Stimulated activated CD8-positive, alpha-beta memory T cell treated with anti-CD3 and anti-CD28 coated beads, Interleukin-7, amount 100 ng/mL, for 4 hours (primary cell): ENCODE results near the gene NID1.
"Not testable (repeated sequence)": the region's sequence is repeated elsewhere in the genome, so short reads cannot be mapped to it uniquely, and the experiment has no call there.

Experiments used
- DNase-seq, 2 donors: peaks; one replicate each; pipeline ENCODE4 v3.0.0-alpha.2; 2020; ENCODE audit warnings: low read depth in 2 of 2

NID1 gene

DNA sequence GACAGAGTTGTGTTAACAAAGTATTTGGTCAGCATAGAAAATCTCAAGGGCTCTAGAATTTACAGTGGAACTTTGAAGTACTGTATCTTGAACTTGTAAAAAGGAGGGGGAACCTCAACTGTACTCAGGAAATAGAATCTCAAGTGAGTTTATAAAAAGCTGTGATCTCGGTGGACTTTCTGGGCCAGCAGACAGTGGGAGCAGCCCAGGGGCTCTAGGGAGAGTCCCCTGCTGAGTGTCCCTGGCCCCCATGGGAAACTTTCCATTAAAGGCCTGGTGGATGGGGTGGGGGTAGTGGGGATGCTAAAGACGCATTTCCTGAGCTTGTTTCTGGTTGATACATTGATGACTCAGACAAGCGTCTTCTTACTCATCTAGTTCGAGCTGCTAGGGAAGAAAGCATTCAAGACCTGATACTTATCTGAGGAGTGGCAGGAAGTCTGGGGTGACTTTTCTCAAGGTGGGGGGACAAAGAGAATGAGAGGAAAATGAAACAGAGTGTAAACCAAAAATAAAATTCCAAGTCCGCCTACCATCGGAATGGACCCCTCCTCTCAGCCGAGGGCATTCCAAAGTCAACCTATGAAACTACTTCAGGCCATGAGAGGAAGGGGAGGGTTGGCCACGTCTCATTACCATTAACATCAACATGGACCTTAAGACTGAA is 65.5 kb downstream of the NID1 start:
- DNase-seq = peak; percentile 50 to 73

DNA sequence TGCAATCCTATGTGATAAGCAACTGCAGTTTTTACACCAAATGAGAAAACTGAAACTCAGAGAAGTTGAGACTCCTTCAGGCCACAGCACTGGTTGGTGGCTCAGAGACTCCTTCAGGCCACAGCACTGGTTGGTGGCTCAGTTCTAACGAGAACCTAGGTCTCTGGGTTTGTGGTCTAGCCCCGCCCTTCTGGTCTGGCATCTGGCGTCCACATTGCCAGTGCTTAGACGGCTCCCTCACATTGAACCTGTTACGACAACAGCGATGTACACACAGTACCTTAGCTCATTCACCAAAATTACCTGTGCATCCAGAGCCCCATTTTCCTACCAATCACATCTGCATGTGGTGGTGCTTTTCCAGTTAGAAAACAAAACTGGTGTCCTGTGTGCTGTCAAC is 66.1 kb downstream of the NID1 start:
- DNase-seq = peak in 1 of 2 donors; percentile 13

DNA sequence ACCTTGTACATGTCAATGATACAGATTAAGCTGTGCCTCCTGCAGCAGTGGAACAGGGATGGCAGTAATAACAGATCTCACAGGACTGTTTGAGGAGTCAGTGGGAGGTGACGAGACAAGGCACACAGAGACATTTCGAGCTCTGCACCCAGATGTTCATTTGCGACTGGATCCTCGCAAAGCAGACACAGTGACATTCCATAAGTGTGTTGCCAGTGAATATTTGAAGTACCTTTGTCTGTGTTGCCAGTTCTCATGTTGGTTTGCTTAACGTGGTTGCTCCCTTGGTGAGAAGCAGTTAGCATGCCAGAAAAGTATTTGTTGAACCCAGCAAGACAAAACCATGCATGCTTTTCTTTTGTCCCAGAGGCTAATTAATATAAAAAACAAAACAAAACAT is 67.0 kb downstream of the NID1 start:
- no peak for DNase-seq

DNA sequence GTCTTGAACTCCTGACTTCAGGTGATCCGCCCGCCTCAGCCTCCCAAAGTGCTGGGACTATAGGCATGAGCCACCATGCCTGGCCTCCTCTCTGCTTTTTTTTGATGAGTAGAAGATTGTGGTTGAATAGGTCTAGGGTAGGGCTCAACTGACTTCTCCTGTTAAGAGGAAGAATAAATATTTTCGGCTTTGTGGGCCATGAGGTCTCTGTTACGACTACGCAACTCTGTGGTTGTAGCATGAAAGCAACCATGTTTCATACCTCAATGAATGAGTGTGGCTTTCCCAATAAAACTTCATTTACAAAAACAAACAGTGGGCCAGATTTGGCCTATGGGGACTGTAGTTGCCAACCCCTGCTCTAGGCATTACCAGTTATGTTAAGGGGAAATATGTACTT is 67.8 kb downstream of the NID1 start:
- DNase-seq = no peak

DNA sequence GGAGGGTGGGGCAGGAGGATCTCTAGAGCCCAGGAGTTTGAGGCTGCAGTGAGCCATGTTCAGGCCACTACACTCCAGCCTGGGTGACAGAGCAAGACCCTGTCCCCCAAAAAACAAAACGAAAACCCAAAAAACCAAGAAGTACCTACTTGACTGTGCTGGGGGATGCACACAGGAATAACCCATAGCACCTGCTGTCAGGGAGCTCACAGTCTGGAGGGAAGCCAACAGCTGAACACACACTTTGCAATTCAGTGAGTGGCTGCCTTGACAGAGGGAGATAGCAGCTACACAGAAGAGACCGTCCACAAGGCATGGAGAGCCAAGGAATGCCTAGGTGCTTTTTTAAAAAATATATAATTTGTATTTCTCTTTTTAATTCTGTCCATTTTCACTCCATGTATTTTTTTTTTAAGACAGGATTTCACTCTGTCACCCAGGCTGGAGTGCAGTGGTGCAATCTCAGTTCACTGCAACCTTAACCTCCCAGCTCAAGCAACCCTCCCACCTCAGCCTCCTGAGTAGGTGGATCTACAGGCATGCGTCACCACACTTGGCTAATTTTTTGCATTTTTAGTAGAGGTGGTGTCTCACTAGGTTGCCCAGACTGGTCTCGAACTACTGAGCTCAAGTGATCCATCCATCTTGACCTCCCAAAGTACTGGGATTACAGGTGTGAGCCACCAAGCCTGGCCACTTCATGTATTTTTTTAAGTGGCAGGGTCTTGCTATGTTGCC is 68.7 kb downstream of the NID1 start:
- DNase-seq = no peak

DNA sequence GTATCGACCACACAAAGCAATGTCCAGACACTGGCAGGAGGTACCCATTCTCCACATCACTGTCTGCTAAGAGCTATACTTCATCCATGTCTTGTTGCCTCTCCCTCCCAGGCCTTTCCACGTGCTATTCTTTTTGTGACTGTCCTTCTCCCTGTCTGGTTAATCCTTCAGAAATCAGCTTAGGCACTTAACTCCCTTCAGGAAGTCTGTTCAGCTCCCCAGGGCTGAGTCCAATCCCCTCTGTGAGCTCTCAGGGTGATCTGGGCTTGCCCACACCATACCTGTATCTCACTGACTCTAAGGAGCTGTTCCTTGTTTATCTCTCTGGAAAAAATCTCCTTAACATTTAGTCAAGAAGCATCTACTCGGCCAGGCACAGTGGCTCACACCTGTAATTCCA is 69.4 kb downstream of the NID1 start:
- DNase-seq = no peak

DNA sequence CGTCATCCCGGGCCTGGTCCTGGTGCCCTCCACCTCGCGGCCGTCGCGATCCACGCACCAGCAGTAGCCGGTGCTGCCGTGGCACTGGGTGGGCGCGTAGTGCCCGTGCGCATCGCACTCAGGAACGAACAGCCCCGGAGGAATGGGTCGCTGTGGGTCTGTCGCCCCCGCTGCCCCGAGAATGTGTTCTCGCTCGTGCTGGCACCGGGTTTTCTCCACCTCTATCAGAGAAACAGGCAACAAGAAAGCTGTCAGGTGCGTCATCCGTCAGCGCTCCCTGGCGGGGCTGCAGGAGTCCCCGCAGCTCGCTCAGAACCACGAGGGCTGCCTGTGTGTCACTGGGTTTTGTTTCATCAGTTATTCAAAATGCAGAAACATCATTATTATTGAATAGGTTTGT is 71.2 kb downstream of the NID1 start:
- no peak for DNase-seq

DNA sequence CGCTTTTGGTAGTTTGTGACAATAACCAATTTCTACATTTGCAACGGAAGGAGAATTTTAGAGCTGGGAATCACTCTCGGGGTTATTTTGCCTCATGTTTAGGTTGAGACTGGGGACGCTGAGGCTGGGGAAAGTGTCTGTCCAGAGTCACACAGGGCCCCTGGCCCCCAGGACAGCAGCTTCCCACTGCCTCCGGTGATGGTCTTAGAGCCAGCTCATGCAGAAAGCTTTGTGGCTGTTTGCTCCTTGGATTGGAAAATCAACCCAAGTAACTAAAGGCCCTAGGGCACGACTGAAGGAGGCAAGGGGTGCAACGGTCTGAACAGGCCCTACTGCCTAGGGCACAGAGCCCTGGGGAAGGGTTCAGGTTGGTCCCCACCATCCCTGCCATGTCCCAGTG is 72.0 kb downstream of the NID1 start:
- no peak for DNase-seq

DNA sequence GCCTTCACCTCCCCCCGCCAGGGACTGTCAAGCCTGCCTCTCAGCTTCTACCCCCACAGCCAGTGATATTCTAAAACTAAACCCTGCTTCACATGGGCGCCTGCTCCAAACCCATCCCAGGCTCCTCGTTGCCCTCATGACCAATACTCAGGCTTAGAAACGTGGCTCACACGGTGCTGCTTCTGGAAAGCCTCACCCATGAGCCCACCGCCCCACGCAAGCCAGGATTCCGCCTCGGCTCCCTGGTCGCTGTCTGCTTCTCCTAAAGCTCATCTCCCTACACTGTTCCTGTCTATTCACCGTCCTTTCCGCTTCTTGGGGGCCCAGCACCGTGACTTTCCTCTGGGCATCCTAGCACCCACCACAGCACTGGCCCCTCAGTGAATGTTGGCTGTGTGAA is 72.5 kb downstream of the NID1 start:
- no peak for DNase-seq

DNA sequence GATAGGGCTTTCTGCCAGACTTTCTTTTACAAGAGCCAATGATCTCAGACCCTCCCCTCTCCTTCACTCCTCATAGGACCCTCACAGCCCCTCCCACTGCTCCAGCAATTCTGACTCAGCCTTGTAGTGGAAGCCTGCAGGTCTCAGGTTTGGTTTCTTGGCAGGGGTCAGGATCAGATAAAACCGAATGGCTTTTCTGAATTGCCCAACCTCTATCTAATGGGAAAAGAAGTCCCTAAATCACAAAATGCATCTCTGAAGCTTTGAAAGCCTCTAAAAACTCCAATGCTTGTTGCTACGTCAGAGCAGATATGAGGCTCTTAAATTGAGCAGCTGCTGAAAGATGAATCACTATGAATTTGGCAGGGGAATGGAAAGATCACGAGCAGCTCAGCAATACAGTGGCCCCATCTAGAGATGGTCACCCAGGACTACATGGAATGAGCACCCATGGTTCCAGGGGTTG is 74.5 kb downstream of the NID1 start:
- no peak for DNase-seq

DNA sequence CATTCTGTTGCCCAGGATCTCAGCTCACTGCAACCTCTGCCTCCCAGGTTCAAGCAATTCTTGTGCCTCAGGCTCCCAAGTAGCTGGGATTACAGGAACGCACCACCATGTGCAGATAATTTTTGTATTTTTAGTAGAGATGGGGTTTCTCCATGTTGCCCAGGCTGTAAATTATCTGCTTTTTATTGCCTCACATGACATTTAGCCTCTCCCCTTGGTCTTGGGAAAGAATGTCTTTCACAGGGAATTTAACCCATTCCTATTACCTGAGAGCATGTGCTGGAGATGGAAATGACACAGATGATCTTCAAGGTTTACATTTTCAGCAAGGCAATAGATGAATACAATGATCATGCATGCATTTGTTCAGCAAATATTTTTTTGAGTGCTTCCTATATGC is 75.8 kb downstream of the NID1 start:
- DNase-seq = no peak

DNA sequence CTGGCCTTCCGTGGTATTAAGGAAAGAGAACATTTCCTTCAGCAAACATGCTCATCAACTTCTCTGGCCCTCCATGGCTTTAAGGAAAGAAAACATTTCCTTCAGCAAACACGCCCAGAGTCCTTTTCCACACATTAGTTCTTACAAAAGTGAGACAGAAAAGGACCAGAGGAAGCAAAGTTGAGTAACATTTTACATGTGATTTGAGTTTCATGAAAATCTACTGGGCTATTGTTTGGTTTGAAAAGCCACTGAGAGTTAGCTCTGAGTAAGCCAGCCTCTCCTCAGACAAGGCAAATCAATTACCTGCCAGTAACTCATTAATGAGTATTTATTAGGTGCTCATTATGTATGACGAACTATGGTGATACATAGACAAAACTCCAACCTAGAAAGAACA is 78.0 kb downstream of the NID1 start:
- DNase-seq = no peak

DNA sequence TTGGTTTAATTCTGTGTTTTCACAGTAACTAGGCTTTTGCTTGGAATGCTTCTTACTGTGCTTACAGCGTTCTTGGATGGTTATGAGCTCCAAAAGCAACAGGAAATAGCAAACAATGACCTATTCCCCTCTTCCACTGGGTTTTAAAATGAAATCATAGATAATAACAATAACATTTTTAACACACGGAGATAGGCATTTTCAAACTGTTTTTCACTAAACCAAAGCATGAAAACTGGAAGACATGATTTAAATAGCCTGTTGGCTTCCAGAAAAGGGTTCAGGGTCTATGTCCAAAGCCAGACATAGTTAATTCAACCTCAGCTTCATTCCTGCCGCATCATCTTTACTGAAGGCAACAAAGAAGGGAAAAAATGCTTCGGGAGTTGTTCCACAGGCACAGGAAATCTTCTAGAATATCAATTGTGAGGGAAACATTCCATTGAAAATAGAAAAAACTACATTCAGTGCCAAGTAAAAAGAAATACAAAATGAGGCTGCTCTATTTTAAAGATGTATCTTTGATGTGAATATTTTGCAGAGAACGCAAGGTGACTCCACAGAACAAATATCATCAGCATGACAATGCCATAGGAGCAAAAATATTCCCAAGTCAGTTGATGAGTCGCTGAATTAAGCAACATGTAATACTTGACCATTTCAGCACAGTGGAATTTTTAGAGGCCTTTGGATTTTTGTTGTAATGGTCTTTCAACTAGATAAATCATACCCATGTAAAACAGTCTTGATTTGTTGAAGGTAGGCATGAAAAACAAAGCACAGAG is 80.7 kb downstream of the NID1 start:
- DNase-seq = no peak

DNA sequence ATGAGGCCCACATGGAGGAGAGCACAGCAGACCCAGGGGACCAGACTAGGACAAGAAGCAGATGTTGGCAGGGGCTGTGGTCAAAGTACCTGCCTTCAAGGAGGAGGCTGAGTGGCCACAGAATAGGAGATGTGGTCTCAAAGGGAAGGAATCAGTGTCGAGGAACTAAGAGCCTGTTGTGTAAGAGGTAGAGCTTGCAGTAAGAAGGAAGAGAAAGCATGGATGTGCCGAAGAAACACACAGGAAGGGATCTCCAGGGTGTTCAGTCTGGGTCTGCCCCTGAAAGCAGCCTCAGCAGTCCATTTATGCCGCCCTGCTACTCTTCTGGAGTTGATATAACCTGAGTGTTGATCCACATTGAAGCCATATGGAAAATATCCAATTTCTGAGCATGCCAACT is 83.9 kb downstream of the NID1 start:
- DNase-seq = no peak

DNA sequence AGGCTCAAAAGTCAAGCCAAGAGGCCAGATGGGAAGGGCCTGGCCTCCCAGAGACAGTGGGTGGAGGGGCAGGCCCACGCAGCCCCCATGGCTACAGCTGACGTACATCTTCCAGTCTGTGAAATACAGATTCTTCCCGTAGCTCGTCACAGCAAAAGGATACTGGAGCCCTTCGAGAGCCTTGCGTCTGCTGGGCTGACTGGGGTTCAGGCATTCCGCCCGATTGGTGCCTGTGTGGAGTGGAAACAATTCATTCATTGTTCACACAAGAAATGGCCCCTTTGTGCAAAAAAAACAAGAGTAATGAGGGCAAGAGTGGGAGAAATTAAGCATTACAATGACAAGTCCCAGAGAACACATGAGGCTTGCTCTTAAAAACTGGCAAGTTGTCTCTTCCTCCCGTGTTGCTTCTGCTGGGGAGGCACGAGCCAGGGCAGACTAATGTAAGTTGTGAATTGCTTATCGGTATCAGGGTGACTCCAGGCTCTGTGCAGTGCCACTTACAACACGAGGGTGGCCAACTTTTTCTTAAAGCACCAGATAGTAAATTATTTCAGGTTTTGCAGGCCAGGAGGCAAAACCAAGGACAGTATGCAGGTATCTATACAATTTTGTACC is 85.1 kb downstream of the NID1 start:
- no peak for DNase-seq

DNA sequence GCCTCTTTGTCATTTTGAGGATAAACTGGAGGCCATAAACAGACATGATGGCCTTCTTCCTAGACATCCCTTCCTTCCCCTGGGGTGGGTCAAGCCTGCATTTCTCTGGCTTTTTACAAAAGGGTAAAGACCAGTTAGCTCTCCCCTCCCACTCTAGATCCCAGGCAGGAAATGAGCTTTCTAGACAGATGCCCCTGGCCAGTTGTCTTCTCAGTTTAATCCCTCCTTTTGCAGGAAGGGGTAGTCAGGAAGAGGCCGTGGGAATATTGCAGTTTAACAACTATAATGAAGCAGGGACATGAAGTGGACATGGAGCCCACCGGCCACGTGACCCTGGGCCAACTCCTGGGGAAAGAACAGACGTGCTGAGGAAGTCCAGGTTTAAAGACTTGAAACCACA is 85.7 kb downstream of the NID1 start:
- no peak for DNase-seq

DNA sequence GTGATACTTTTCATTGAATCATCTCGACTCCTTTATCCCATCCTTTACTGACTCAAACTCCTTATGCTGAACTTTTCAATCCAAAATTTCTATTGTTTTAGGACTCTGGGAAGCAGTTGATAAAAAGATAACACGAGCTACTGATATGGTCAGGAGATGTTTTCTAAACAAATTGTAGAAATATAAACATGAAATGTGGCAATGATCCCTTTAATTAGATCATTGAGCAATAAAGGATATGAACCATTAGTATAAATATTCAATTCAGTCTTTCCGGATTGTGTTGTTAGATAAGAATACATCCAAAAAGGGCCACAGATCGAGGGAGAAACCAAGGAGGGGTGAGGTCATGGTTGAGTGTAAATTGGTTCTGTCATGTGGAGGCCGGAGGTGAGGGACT is 88.4 kb downstream of the NID1 start:
- DNase-seq = no peak

DNA sequence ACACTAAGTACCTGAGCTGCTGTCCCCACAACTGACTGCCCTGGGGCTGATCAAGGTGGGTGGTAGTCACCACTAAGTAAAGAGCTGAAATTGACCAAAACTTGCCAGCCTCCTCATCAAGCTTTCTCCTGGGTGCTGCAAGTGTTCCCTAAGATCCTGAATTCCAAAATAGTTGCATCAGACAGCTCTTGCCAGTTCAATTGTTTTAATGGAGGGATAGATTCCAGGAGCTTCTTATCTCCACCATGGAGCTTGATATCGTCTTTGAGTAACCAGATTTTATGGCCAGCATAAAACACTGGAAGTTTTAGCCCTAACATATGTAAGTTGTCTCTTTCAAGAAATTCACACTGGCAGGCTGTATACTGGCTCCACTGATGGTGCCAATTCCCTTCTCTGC is 90.3 kb downstream of the NID1 start:
- no peak for DNase-seq

DNA sequence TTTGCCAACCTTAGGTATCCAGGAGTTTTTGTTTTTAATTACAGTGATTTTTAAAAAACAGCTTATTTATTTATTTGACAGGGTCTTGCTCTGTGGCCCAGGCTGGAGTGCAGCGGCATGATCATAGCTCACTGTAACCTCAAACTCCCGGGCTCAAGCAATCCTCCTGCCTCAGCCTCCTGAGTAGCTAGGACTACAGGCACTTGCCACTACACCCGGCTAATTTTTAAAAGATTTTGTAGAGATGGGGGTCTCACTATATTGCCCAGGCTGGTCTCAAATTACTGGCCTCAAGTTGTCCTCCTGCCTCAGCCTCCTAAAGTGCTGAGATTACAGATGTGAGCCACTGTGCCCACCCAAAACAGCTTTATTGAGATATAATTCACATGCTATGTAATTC is 92.2 kb downstream of the NID1 start:
- not testable (repeated sequence) for DNase-seq

DNA sequence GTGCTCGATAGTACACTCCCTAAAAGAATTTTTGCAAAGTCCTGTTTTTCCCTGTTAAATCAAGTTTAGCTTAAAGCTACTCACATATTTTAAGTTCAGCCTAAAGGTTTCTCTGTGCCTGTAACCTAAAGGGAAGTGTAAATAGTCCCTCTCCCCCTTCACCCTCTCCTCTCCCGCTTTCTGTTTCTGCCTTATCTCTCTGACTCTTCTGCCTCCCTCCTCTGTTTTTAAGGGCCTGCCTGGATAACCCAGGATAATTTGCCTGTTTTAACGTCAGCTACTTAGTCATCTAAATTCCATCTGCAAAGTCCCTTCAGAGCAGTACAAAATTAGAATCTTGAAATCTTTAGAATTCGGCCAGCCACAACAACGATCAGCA is 92.6 kb downstream of the NID1 start:
- DNase-seq = no peak

DNA sequence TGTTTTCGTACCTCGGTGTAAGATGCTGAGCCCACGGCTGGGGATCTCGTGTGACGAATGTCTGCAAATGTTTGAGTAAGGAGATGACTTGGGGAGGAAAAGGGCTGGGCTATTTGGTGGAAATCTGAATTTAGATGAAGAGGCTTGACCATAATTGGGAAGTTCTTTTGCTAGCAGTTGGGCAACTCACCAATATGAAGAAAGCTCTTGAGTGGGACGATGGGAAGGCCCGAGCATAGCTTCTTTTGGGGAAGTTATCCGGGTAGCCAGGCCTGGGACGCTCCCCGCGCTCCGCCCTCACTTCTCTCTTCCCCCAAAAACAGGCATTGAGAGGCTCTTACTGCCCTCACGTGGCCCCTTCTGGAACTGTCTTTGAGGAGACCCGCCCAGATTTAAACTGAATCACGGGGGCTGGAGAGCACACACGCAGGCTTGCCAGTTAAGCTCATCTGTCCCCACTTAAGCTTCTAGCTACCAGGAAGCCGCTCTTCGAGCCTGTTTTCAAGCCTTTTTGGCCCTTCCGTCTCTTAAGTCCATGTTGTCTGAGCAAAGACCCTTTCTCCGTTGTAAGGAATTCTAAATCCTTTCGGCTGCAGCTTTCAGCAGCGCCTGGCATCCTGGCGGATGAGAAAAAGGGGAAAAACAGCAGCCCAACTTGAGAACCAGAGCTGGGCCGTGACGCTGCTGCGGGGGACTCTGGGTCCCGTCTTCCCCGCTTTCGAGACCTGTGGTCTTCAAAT is 93.1 kb downstream of the NID1 start:
- peak; percentile 77 to 83 for DNase-seq

DNA sequence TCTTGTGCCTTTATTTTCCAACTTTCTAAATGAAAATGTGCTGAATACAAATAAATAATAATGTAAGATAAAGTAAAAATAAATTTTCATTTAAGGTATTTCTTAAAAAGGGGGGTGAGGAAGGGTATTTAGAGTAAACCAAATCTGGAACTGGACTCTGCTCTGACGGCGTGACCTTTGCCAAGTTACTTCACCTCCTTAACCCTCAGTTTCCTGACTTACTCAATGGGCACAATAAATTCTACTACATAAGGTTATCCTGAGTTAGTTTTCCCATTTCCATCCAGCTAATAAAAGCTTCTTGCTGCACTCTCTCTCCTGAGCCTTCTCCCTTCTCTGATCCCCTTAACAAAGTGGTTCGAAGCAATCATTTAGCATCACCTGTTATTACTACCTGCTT is 93.9 kb downstream of the NID1 start:
- DNase-seq = no peak
